Ishikawa (cell line): ENCODE results near the gene CIAO2B.

Experiments
- CEBPB ChIP-seq: IDR thresholded peaks from 2 replicates; pipeline ENCODE4 v1.6.1; 2012
- CREB1 ChIP-seq: IDR thresholded peaks from 2 replicates; pipeline ENCODE4 v1.6.1; 2012; ENCODE audit warnings: low read depth
- EGR1 ChIP-seq: IDR thresholded peaks from 2 replicates; pipeline ENCODE4 v1.6.1; 2012
- EP300 ChIP-seq: IDR thresholded peaks from 2 replicates; pipeline ENCODE4 v1.6.1; 2012; ENCODE audit warnings: borderline replicate concordance
- FOXM1 ChIP-seq: IDR thresholded peaks from 2 replicates; pipeline ENCODE4 v1.6.1; 2012; ENCODE audit warnings: low read depth, borderline replicate concordance
- MAX ChIP-seq: IDR thresholded peaks from 2 replicates; pipeline ENCODE4 v1.6.1; 2012
- NFIC ChIP-seq: IDR thresholded peaks from 2 replicates; pipeline ENCODE4 v1.6.1; 2012
- RAD21 ChIP-seq: IDR thresholded peaks from 2 replicates; pipeline ENCODE4 v1.6.1; 2012; ENCODE audit warnings: low read depth
- REST ChIP-seq: IDR thresholded peaks from 2 replicates; pipeline ENCODE4 v1.6.1; 2012; ENCODE audit warnings: low read depth, mild to moderate bottlenecking
- TAF1 ChIP-seq: IDR thresholded peaks from 2 replicates; pipeline ENCODE4 v1.6.1; 2012; ENCODE audit warnings: low read depth, mild to moderate bottlenecking
- TCF12 ChIP-seq: IDR thresholded peaks from 2 replicates; pipeline ENCODE4 v1.6.1; 2012; ENCODE audit warnings: low read depth
- TEAD4 ChIP-seq: IDR thresholded peaks from 2 replicates; pipeline ENCODE4 v1.6.1; 2012
- YY1 ChIP-seq: IDR thresholded peaks from 2 replicates; pipeline ENCODE4 v1.6.1; 2012; ENCODE audit warnings: low read depth
- ZBTB7A ChIP-seq: IDR thresholded peaks from 2 replicates; pipeline ENCODE4 v1.6.1; 2012; ENCODE audit warnings: low read depth
- TF ChIP-seq, protein P1 (sequence below): IDR thresholded peaks from 2 replicates; pipeline ENCODE4 v1.6.1; 2012

Gene CIAO2B

DNA sequence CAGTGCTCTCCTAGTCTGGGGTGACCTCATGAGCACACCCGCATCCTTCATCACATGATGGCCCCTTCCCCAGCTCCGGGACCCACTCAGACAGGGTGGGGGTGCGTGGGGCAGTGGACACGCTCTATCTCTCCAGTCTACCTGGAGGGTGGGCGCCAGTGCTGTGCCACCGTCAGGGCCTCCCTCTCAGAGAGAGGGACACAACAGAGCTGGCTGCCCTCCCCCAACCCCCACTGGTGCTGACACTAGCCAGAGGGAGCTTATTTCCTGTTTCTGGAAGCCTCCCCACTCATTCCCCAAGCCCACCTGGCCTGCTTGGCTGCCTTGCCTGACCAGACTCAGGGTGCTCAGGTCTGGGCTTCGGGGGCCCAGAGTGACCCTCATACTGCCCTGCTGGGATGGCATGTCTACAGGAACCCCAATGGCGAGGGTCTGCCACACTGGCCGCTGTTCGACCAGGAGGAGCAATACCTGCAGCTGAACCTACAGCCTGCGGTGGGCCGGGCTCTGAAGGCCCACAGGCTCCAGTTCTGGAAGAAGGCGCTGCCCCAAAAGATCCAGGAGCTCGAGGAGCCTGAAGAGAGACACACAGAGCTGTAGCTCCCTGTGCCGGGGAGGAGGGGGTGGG is 9.3 kb upstream of the CIAO2B start:
- TF ChIP-seq, protein P1, sequence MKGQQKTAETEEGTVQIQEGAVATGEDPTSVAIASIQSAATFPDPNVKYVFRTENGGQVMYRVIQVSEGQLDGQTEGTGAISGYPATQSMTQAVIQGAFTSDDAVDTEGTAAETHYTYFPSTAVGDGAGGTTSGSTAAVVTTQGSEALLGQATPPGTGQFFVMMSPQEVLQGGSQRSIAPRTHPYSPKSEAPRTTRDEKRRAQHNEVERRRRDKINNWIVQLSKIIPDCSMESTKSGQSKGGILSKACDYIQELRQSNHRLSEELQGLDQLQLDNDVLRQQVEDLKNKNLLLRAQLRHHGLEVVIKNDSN: no peak
- TF ChIP-seq REST: no peak
- no peak for TF ChIP-seq YY1
- TF ChIP-seq NFIC: no peak
- no peak for TF ChIP-seq CREB1
- no peak for TF ChIP-seq CEBPB
- no peak for TF ChIP-seq TAF1
- no peak for TF ChIP-seq RAD21
- no peak for TF ChIP-seq MAX
- TF ChIP-seq EP300: no peak
- no peak for TF ChIP-seq FOXM1
- TF ChIP-seq TEAD4: no peak
- TF ChIP-seq TCF12: no peak
- no peak for TF ChIP-seq ZBTB7A
- no peak for TF ChIP-seq EGR1

- TF ChIP-seq RAD21 (no peak), ZBTB7A (no peak), TAF1 (no peak), TCF12 (no peak), CEBPB (no peak), EGR1 (no peak), EP300 (no peak), MAX (no peak), NFIC (no peak), YY1 (no peak), CREB1 (no peak), FOXM1 (no peak), REST (no peak), TEAD4 (no peak)
- TF ChIP-seq, protein P1: no peak
Measured at GRCh38 chr16:66942981-66943380, 8.8 kb upstream of the CIAO2B start.

GRCh38 chr16:66940236-66940635 is 6.0 kb upstream of the CIAO2B start:
- TF ChIP-seq CREB1: no peak

GRCh38 chr16:66939366-66939765 is 5.2 kb upstream of the CIAO2B start:
- TF ChIP-seq EGR1 (no peak), YY1 (no peak), MAX (no peak), FOXM1 (no peak), TAF1 (no peak), TCF12 (no peak), NFIC (no peak), REST (no peak), ZBTB7A (no peak)
- TF ChIP-seq, protein P1: no peak
